Measurements from ENCODE around the gene CHEK2.
"Not testable (repeated sequence)": the region's sequence is repeated elsewhere in the genome, so short reads cannot be mapped to it uniquely, and the experiment has no call there.

CHEK2 gene

DNA sequence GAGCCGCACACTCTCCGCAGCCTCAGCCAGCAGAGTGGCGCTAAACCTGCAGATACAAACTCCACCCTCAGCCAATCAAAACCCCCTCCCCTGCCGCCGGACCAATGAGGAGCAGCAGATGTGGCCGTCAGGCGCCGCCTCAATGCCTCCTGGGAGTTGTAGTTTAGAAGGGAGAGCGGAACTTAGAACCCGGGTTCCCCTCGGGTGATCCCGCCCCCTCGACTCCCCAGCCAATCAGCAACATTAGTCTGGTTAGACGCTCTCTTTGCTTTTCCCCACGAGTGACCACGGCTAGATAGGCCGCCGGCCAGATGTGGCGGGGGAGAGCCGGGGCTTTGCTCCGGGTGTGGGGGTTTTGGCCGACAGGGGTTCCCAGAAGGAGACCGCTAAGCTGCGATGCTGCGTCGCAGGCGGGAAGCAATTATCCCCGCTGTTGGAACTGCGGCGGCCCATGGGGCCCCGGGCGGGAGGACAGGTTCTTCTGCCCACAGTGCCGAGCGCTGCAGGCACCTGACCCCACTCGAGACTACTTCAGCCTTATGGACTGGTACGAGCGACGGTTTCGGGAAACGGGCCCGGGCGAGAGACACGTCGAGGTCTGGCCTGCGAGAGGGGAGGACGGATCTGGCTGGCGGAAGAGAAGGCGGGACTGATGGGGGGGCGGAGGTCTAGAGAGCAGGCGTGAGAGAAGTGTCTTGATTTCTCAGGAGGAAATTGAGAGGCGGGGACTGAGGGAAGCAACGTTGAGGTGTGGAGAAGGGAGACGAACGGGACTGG, at the start of gene CHEK2, which contains the start of gene HSCB:
TSS of gene CHEK2 (minus strand) at position 36 of the 777 bp plus-strand sequence. CDS start 7,099 bp downstream, outside the sequence.
TSS of gene HSCB (plus strand) at position 255 of the 777 bp plus-strand sequence. CDS start at position 312, 57 bp downstream.
- DNase-seq (ENCODE audit: low read depth): peak; percentile 99

GRCh38 chr22:28791124-28791523, 49.5 kb upstream of the CHEK2 start:
- no peak for DNase-seq (ENCODE audit: low read depth)

- no peak for DNase-seq (ENCODE audit: low read depth)
These were observed 47.0 kb upstream of the CHEK2 start for GRCh38 chr22:28788601-28789000.

DNA sequence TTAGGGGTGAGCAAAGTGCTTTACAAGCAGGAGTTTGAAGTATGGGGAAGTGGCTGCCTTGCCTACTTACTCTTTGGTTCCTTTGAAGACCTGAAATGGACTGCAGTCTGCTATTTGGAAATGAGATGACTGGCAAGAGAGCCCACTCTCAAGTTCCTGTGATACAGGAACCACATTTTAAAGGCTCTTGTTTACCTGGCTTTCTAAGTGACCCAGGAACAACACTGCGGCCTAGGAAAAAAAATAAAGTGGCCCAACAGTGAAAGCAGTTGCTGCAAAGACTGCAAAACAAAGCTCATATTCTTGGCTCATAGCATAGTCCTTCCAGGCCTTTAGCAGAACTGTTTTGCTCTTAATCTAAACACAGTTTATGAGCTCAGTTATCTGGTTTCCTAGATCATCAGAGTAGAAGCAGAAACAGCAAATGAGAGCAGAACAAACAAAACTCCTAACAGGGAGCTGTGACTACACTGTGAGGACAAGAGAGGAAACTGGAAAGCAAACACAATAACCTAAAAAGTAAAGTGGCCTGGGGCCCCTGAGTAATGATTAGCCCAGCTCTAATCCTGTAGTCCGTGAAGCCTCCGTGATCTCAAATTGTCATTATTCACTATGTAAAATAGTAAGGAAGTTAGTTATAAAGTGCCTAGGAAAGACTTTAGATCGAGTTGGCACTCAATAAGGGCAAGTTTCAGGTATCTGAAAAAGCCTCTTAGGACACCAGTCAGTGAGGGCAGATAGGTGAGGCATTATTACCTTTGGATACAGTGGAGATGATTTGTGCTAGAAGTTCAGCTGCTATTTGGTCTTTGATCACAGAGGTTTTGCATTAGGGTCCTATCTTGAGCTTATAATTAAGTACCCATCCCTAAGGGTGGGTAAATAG, 42.4 kb upstream of the CHEK2 start:
- no peak for DNase-seq (ENCODE audit: low read depth)

GRCh38 chr22:28780296-28780695, 38.7 kb upstream of the CHEK2 start:
- DNase-seq (ENCODE audit: low read depth): no peak

DNA sequence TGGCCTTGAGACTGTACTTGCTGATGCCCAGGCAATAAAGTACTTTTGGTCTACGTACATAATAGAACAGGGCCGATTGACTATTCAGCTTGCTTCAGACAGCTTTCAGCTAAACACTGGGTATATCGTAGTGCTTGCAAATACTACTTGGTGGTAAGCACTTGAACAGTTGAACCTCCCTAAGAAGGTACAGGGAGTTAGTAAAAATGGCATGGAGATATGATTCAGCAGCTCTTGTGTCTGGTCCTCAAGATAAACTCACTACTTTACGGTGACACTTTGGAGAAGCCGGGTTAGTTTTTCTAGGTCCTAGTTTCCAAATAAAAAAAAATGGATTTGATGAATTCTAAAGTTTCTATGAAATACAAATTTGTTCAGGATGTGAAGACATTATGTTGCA, 38.2 kb upstream of the CHEK2 start:
- no peak for DNase-seq (ENCODE audit: low read depth)

GRCh38 chr22:28774378-28774777, 32.8 kb upstream of the CHEK2 start:
- no peak for DNase-seq (ENCODE audit: low read depth)

DNA sequence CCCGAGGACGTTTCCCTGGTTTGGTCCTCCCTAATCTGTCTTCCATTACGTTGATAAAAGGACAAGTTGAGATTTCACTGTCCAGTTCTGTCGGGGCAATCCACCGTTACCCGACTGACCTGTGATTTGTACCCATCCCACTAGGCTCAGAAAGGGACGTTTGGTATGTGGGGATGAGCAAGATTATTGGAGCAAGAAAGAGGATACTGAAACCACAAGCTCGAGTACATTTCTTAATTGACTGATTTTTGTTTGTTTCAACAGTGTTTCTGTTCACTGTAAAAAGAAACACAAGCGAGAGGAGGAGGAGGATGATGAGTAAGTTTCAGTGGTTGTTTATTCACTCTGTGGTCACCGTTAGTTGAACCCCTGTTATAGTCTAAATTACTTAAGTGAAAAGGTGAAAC, 31.8 kb upstream of the CHEK2 start:
- DNase-seq (ENCODE audit: low read depth): peak; percentile 9

GRCh38 chr22:28772633-28773460, 31.2 kb upstream of the CHEK2 start, which contains the start of gene CCDC117:
CCDC117 (plus strand) TSS chr22:28772695; CDS start chr22:28772850, 155 bp downstream.
- peak; percentile 92 for DNase-seq (ENCODE audit: low read depth)

GRCh38 chr22:28771195-28771791, 29.7 kb upstream of the CHEK2 start:
- DNase-seq (ENCODE audit: low read depth): no peak

GRCh38 chr22:28769394-28770085, 27.9 kb upstream of the CHEK2 start:
- DNase-seq (ENCODE audit: low read depth): no peak

- no peak for DNase-seq (ENCODE audit: low read depth)
These were observed 27.2 kb upstream of the CHEK2 start for GRCh38 chr22:28768701-28769393.

DNA sequence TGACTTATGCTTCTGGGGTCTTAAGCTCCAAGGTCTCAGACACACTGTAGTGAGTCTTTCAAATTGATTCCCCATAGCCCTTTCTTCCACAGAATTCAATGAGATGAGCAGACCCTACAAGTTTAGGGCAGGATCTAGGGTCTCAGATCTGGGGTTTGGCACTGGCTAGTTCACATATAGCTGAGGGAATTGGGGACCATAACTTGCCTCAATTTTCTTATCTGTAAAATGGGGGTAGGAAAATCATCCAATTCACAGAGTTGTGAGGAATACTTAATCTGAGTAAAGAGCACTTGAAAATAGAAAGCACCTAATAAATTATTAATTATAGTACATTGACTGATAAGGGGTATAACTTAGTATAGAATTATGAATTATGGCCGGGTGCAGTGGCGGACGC, 25.0 kb upstream of the CHEK2 start:
- DNase-seq (ENCODE audit: low read depth): no peak

- not testable (repeated sequence) for DNase-seq (ENCODE audit: low read depth)
These were observed 20.4 kb upstream of the CHEK2 start for GRCh38 chr22:28762000-28762399.

- no peak for DNase-seq (ENCODE audit: low read depth)
These were observed 19.8 kb upstream of the CHEK2 start for GRCh38 chr22:28761449-28761755.

DNA sequence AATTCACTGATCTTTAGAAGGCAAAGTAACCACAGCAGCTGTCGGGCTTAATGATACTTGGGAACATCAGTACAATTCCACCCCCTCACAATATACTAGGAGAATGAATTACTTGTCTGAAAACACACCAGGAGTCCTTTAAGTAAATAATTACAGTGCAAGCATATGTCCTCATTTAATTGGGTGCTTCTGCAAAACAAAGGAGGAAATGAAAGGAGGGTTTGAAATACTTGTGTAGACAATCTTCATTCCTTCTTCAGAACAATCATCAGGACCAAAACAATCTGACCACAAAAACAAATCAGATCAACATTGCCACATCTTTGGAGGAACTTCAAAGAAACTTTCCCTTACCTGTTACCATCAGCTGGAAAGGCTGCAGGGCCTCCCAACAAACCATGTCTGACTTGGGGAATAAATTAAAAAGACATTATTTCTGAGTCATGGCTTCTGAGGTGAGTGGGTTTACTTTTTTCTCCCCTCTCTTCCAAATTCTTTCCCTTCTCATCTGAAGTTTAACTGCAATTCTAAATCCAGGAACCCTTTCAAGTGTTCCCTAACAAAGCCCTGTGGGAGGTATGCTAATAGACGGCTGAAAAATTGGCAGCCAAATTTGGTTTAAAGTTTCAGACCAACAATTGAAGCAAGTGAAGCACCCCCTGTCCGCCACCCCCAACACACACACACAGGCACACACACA, 18.4 kb upstream of the CHEK2 start:
- no peak for DNase-seq (ENCODE audit: low read depth)

DNA sequence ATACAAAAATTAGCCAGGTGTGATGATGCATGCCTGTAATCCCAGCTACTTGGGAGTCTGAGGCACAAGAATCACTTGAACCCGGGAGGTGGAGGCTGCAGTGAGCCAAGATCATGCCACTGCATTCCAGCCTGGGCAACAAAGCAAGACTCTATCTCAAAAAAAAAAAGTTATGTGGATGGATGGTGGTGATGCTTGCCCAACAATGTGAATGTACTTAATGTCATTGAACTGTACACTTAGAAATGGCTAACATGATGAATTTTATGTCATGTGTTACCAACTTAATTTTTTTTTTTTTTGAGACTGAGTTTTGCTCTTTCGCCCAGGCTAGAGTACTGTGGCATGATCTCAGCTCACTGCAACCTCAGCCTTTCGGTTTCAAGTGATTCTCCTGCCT, 12.9 kb upstream of the CHEK2 start:
- DNase-seq (ENCODE audit: low read depth): not testable (repeated sequence)

DNA sequence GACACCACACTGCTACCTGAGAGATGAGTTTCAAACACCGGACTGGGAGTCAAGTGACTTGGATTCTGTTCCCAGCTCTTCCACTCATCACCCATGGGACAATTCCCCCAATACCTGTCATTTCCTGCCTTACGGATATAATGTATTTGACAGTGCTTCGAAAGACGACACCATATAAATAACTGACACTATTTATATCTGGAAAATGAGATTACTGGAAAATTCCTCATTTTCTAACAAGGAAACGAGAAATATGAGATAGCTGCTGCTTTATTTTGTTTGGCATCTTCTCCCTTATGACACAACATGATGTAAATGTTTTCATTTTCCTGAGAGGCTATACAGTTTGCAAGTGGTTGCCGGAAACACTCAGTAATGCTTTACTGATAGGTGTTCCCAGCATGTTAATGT, 8.9 kb upstream of the CHEK2 start:
- DNase-seq (ENCODE audit: low read depth): peak; percentile 83

GRCh38 chr22:28743852-28744251, 2.2 kb upstream of the CHEK2 start:
- no peak for DNase-seq (ENCODE audit: low read depth)

DNA sequence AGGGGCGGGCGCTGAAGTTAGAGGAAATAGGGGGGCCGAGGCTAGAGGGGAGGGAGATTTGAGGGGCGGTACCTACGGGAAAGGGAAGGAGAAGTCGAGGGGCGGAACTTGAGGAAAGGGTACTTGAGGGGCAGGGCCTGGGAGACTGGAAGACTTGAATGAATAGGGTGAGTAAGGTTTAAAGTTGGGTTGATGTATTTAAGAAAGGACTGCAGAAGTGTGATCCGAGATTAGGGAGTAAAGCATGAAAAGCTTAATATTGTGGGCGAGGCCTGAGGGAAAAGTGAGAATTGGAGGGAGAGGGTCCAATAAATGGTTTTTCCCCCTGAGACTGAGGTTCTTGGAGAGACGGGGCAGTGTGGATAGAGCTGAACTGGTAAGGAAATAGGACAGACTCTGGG, 942 bp upstream of the CHEK2 start:
- no peak for DNase-seq (ENCODE audit: low read depth)

Measured in stromal cell of bone marrow (primary cell).